ENCODE measurements around the gene NYNRIN. TPM values are rescaled to one million over a fixed set of nuclear protein-coding genes. Genes with fewer than 3 reads are reported as not detected.

Gene NYNRIN
- total RNA-seq, 1 experiment from 2014 or later: 2.7 TPM

- BruUV-seq (replicated peaks): no TSS peak
- Histone ChIP-seq H3F3A (ENCODE audit: low read length, unreplicated experiment) (peaks cover 4% of the 10 kb centered on the region), H3K79me2 (ENCODE audit: low read length) (no peaks in the 10 kb centered on the region), H3K9me2 (replicated peaks; ENCODE audit: low read length) (no peaks in the 10 kb centered on the region), H3K27me3 (ENCODE audit: low read length) (no peaks in the 10 kb centered on the region), H3K4me3 (ENCODE audit: low read length) (no peak overlapping the region), H3K27ac (ENCODE audit: low read length) (no peak overlapping the region), H3K4me1 (ENCODE audit: insufficient read depth, low read length) (peaks cover 35% of the 10 kb centered on the region), H3K9ac (ENCODE audit: low read length) (no peak overlapping the region), H3K36me3 (ENCODE audit: low read depth, low read length) (no peaks in the 10 kb centered on the region), H2AFZ (ENCODE audit: low read length) (no peak overlapping the region), H3K4me2 (ENCODE audit: low read length) (no peak overlapping the region), H4K20me1 (ENCODE audit: low read length) (no peaks in the 10 kb centered on the region), H3K9me3 (ENCODE audit: low read length) (no peaks in the 10 kb centered on the region)
- POLR2A ChIA-PET (ENCODE audit: unreplicated experiment): no interaction called here
- TF ChIP-seq EZH2 (IDR thresholded peaks at IDR 0.05; ENCODE audit: low read length, unreplicated experiment): no peak
- CTCF ChIA-PET: no interaction called here
- intact Hi-C loops (cut with micrococcal nuclease): no loop called here
- DNase-seq: no peak
- ATAC-seq: no peak
These were observed 24.1 kb downstream of the NYNRIN start for GRCh38 chr14:24422694-24423601.

- Histone ChIP-seq H3K9me2 (replicated peaks; ENCODE audit: low read length) (no peaks in the 10 kb centered on the region), H3K36me3 (ENCODE audit: low read depth, low read length) (no peaks in the 10 kb centered on the region), H3K4me2 (ENCODE audit: low read length) (peak overlapping the region; percentile 16; the same call in 1 of the 2 replicates), H3K27me3 (ENCODE audit: low read length) (no peaks in the 10 kb centered on the region), H3K9ac (ENCODE audit: low read length) (no peak overlapping the region), H3F3A (ENCODE audit: low read length, unreplicated experiment) (no peaks in the 10 kb centered on the region), H3K79me2 (ENCODE audit: low read length) (peaks cover 6% of the 10 kb centered on the region), H2AFZ (ENCODE audit: low read length) (no peak overlapping the region), H3K4me3 (ENCODE audit: low read length) (no peak overlapping the region), H3K9me3 (ENCODE audit: low read length) (no peaks in the 10 kb centered on the region), H3K27ac (ENCODE audit: low read length) (no peak overlapping the region; the same call in 1 of the 2 replicates), H3K4me1 (ENCODE audit: insufficient read depth, low read length) (peaks cover 27% of the 10 kb centered on the region), H4K20me1 (ENCODE audit: low read length) (no peaks in the 10 kb centered on the region)
- intact Hi-C loops (cut with micrococcal nuclease): no loop called here
- DNase-seq (peak; percentile 67), ATAC-seq (no peak)
- POLR2A ChIA-PET (ENCODE audit: unreplicated experiment): no interaction called here
- CTCF ChIA-PET: no interaction called here
- TF ChIP-seq EZH2phosphoT487 (IDR thresholded peaks at IDR 0.05; ENCODE audit: borderline replicate concordance, low read length) (no peak), EZH2 (IDR thresholded peaks at IDR 0.05; ENCODE audit: low read length, unreplicated experiment) (no peak), CTCF (conservative IDR thresholded peaks at IDR 0.05; ENCODE audit: low read depth, low read length) (no peak)
- BruUV-seq (replicated peaks): no TSS peak
These were observed 26.9 kb downstream of the NYNRIN start for GRCh38 chr14:24425704-24426103.

- Histone ChIP-seq H3K9me3 (ENCODE audit: low read length) (no peaks in the 10 kb centered on the region), H3K4me1 (ENCODE audit: insufficient read depth, low read length) (peaks cover 33% of the 10 kb centered on the region), H3K9ac (ENCODE audit: low read length) (no peak overlapping the region), H4K20me1 (ENCODE audit: low read length) (no peaks in the 10 kb centered on the region), H3K27me3 (ENCODE audit: low read length) (no peaks in the 10 kb centered on the region), H3F3A (ENCODE audit: low read length, unreplicated experiment) (no peaks in the 10 kb centered on the region), H3K4me3 (ENCODE audit: low read length) (no peak overlapping the region), H3K9me2 (replicated peaks; ENCODE audit: low read length) (no peaks in the 10 kb centered on the region), H2AFZ (ENCODE audit: low read length) (no peak overlapping the region), H3K36me3 (ENCODE audit: low read depth, low read length) (no peaks in the 10 kb centered on the region), H3K4me2 (ENCODE audit: low read length) (peak overlapping the region; percentile 16; the same call in 1 of the 2 replicates), H3K27ac (ENCODE audit: low read length) (no peak overlapping the region; the same call in 1 of the 2 replicates), H3K79me2 (ENCODE audit: low read length) (peaks cover 12% of the 10 kb centered on the region)
- peak; percentile 37 for DNase-seq
- intact Hi-C loops (cut with micrococcal nuclease): no loop called here
- BruUV-seq (replicated peaks): no TSS peak
- no peak for TF ChIP-seq EZH2phosphoT487 (IDR thresholded peaks at IDR 0.05; ENCODE audit: borderline replicate concordance, low read length)
- TF ChIP-seq EZH2 (IDR thresholded peaks at IDR 0.05; ENCODE audit: low read length, unreplicated experiment): no peak
- no peak for TF ChIP-seq CTCF (conservative IDR thresholded peaks at IDR 0.05; ENCODE audit: low read depth, low read length)
- POLR2A ChIA-PET (ENCODE audit: unreplicated experiment): no interaction called here
- CTCF ChIA-PET: no interaction called here
- no peak for ATAC-seq
These were observed 27.5 kb downstream of the NYNRIN start for GRCh38 chr14:24426150-24426911.

All from PC-3 (cell line).